DND-41 (cell line): ENCODE results near the gene IGFBP4.

Source experiments
- EZH2 ChIP-seq: IDR thresholded peaks from 3 replicates; pipeline ENCODE4 v1.6.1; 2012; ENCODE audit warnings: borderline replicate concordance, low read depth, mild to moderate bottlenecking, moderate library complexity, low read length, inconsistent platforms; ENCODE audit not compliant: severe bottlenecking
- TF ChIP-seq, protein P1 (sequence below): IDR thresholded peaks from 2 replicates; pipeline ENCODE4 v1.5.1; 2012; ENCODE audit warnings: borderline replicate concordance, low read length, moderate library complexity, mild to moderate bottlenecking; ENCODE audit not compliant: poor library complexity, severe bottlenecking; ENCODE audit errors: extremely low read depth

DNA sequence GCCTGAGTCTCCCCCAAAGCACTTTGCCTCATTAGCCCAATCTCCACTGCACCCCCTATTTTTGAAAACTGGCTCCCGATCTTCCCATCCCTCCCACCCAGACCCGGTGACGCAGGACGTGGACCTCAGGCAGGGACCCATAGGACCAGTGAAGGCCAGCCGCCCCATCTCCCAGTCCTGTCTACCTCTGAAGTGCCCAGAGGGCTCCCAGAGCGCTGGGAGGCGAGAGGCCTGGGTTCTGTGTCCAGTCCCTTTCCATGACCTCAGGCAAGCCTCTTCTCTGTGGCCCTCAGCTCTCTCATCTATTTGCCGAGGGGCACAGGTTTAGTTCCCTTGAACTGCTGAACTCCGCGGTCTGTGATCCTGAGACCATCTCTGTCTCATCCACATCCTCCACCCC lies 57.5 kb downstream of the IGFBP4 start:
- TF ChIP-seq, protein P1, sequence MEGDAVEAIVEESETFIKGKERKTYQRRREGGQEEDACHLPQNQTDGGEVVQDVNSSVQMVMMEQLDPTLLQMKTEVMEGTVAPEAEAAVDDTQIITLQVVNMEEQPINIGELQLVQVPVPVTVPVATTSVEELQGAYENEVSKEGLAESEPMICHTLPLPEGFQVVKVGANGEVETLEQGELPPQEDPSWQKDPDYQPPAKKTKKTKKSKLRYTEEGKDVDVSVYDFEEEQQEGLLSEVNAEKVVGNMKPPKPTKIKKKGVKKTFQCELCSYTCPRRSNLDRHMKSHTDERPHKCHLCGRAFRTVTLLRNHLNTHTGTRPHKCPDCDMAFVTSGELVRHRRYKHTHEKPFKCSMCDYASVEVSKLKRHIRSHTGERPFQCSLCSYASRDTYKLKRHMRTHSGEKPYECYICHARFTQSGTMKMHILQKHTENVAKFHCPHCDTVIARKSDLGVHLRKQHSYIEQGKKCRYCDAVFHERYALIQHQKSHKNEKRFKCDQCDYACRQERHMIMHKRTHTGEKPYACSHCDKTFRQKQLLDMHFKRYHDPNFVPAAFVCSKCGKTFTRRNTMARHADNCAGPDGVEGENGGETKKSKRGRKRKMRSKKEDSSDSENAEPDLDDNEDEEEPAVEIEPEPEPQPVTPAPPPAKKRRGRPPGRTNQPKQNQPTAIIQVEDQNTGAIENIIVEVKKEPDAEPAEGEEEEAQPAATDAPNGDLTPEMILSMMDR = no peak
- no peak for TF ChIP-seq EZH2
